HG03025 (cell line): ENCODE results near the gene DMRTC1B.
"Not testable (repeated sequence)": the region's sequence is repeated elsewhere in the genome, so short reads cannot be mapped to it uniquely, and the experiment has no call there.

Experiments used
- ATAC-seq: cut with Tn5 transposase; IDR thresholded peaks from one replicate; pipeline ENCODE4 v1.9.1; 2021; ENCODE audit warnings: mild to moderate bottlenecking, moderate library complexity; ENCODE audit not compliant: unreplicated experiment, low FRiP score

DMRTC1B gene

GRCh38 chrX:72776653-72777466, at the start of gene DMRTC1B:
TSS of gene DMRTC1B (plus strand) at chrX:72776890. CDS start at chrX:72845136, 68,246 bp downstream.
- not testable (repeated sequence) for ATAC-seq

GRCh38 chrX:72727846-72728245, 48.8 kb upstream of the DMRTC1B start:
- ATAC-seq, result no peak

DNA sequence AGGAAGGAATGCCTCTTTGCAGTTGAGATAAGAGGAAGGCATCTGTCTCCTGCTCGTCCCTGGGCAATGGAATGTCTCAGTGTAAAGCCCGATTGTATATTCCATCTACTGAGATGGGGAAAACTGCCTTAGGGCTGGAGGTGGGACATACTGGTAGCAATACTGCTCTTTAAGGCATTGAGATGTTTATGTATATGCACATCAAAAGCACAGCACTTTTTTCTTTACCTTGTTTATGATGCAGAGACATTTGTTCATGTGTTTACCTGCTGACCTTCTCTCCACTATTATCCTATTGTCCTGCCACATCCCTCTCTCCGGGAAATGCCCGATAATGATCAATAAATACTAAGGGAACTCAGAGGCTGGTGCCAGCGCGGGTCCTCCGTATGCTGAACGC, 43.1 kb upstream of the DMRTC1B start:
- not testable (repeated sequence) for ATAC-seq

DNA sequence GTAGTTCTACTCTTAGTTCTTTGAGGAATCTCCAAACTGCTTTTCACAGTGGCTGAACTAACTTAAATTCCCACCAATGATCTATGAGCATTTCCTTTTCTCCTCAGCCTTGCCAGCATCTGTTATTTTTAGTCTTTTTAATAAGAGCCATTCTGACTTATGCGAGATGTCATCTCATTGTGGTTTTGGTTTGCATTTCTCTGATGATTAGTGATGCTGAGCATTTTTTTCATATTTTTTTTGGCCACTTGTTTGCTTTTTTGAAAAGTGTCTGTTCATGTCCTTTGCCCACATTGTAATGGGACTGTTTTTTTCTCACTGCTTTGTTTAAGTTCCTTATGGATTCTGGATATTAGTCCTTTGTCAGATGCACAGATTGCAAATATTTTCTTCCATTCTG, 41.1 kb upstream of the DMRTC1B start:
- no peak for ATAC-seq

- not testable (repeated sequence) for ATAC-seq
Observed at GRCh38 chrX:72745546-72745945, 31.1 kb upstream of the DMRTC1B start.

DNA sequence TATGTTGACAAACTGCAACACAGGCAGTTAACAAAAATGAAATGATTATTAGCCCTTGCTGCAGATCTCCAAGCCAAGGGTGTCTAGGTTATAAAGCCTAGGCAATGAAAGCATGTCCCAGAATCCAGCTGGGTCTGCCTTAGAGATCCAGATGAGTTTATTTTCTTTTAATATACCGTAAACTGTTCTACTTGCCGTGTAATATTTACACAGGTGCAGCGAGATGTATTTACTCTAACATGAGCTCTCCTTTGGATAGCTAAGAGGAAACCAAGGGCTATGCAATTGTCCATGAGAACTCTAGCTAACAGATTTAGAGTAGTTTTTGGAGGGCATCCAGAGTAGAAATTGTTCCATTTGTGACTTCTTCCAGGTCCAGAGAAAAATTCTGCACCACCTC, 28.1 kb upstream of the DMRTC1B start:
- not testable (repeated sequence) for ATAC-seq

DNA sequence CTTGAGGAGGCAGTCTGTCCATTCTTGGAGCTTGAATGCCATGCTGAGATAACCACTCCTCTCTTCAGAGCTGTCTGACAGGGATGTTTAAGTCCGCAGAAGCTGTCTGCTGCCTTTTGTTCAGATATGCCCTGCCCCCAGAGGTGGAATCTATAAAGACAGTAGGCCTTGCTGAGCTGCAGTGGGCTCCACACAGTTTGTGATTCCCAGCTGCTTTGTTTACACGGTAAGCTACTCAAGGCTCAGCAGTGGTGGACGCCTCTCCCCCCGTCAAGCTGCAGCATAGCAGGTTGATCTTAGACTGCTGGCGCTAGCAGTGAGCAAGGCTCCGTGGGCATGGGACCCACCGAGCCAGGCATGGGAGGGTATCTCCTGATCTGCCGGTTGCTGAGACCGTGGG, 16.2 kb upstream of the DMRTC1B start:
- ATAC-seq, result not testable (repeated sequence)

- ATAC-seq, result not testable (repeated sequence)
Observed at GRCh38 chrX:72777467-72777790, 739 bp downstream of the DMRTC1B start.

DNA sequence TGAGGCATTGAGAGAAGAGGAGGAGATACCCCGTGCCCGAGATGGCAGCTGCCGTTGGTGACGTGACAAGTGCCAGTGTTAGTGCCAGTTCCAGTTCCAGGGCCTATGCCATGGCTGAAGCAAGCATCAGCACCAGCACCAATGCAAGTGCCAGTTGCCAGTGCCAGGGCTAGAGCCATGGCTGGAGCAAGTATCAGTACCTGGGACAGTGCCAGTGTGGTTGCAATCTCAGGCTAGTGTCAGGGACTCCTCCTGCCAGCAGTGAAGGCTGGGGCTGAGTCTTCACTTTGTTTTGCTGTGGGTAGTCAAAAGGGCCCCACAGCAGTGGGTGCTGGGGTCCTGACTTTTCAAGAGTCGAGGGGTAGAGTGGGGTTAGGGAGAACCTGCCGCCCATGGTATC, 1.5 kb downstream of the DMRTC1B start:
- ATAC-seq, result not testable (repeated sequence)

DNA sequence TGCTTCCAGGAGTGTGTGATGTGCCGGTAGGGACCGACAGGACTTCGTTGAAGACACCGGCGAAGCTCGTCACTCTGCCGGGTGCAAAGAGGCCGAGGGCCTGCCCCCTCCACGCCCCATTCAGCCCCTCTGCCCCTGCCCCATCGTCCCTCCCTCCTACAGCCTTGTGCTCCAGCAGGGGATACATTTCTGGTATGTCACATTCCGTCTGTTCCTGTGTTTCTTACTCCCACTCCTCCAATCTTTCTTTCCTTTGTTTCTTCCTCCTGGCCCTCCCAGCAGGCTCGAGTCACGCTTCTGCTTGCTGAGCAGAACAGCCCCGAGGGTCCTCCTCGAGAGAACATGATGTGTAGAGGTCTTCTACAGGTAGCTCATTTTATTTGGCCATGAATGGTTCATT, 5.9 kb downstream of the DMRTC1B start, which contains the start of gene FAM236B:
Gene FAM236B, minus strand, starts transcription at position 101 of the 400 bp plus-strand sequence. Its CDS starts 100 bp downstream, at position 1.
- not testable (repeated sequence) for ATAC-seq

- not testable (repeated sequence) for ATAC-seq
Observed at GRCh38 chrX:72783365-72783936, 6.8 kb downstream of the DMRTC1B start.

DNA sequence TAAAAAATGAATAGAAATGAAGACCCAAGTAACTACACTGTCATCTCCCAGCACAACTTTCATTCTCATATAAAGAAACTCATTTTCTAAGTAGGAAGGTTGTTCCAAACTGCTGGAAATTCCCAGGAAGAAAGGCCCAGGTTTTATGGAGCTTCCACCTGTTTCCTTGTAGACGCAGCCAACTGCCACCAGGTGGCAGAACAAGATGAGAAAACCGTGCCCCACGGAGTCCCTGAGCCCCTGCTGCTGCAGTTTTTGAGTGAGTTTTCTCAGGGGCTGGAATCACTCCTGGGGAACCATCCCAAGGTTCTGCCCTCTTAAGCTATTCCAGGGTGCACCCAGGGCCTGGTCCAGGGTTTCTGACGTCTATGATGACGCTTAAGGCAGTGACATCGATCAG, 7.3 kb downstream of the DMRTC1B start:
- not testable (repeated sequence) for ATAC-seq

DNA sequence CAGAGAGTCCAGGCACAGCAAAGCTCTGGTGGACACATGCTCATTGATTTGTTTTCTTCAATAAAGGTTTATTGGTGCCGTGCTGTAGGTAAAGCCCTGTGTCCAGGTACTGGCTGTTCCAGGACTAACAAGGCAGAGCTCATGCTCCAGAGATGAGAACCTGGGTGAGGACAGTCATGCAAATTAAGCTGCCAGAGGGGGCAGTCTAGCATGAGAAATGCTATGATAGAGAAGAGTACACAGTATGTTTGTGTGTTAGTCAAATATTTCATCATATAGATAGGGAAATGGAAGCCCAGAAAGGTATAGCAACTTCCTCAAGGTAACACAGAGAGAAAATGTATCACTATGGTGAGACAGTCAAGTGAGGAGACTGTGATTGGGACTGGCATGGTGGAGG, 11.5 kb downstream of the DMRTC1B start:
- ATAC-seq, result not testable (repeated sequence)

DNA sequence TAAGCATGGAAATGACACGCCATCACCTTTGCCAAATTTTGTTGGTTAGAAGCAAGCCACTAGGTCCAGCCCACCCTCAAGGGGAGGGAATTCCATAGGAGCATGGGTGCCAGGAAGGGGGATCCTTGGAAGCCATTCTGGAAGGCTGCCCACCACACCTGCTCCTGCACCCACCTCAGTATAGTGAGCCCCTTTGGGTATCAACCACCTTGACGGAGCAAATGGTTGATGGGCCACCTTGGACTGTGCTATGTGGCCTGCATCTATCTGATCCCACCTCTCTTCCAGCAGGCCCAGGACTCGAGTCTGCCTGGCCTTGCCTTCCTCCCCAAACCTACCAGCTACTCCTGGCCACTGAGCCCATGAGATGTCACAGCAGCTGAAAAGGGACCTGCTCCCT, 13.7 kb downstream of the DMRTC1B start:
- not testable (repeated sequence) for ATAC-seq

DNA sequence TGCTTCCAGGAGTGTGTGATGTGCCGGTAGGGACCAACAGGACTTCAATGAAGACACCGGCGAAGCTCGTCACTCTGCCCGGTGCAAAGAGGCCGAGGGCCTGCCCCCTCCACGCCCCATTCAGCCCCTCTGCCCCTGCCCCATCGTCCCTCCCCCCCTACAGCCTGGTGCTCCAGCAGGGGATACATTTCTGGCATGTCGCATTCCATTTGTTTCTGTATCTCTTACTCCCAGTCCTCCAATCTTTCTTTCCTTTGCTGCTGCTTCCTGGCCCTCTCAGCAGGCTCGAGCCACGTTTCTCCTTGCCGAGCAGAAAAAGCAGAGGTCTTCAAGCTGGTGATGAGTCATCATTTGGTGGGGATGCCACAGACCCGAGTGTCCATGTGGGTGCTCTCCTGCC, 31.4 kb downstream of the DMRTC1B start, which contains the start of gene FAM236D:
Gene FAM236D, minus strand, starts transcription at position 101 of the 400 bp plus-strand sequence. Its CDS starts 100 bp downstream, at position 1.
- not testable (repeated sequence) for ATAC-seq

DNA sequence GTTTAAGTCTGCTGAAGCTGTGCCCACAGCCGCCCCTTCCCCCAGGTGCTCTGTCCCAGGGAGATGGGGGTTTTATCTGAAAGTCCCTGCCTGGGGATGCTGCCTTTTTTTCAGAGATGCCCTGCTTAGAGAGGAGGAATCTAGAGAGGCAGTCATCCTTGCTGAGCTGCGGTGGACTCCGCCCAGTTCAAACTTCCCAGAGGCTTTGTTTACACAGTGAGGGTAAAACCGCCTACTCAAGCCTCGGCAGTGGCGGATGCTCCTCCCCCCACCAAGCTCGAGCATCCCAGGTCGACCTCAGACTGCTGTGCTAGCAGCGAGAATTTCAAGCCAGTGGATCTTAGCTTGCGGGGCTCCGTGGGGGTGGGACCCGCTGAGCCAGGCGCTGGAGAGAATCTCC, 54.0 kb downstream of the DMRTC1B start:
- ATAC-seq, result not testable (repeated sequence)

GRCh38 chrX:72837532-72837931, 60.8 kb downstream of the DMRTC1B start:
- ATAC-seq, result not testable (repeated sequence)

DNA sequence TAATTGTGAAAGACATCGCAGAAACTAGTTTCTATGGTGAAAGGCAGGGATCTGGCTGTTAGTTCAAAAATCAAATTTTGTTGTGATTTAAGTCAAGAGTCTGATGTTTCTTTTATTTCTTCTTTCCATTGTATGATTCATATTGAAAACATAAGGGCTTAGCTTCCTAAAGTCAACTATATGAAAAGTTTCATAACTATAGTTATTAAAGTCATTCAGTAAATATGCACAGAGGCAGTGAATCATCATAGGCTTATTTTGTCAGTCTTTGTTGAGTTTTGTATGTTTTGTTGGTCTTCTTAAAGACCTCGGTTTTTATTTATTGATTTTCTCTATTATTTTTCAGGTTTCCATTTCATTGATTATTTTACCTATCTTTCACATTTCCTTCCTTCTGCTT, 106.2 kb downstream of the DMRTC1B start:
- ATAC-seq, result not testable (repeated sequence)

- not testable (repeated sequence) for ATAC-seq
Observed at GRCh38 chrX:72889740-72890139, 113.0 kb downstream of the DMRTC1B start.
